H1 (cell line): Measurements from ENCODE around the gene AGFG1.

Source experiments
- CTCF ChIP-seq, 3 experiments: IDR thresholded peaks; 1 replicate in 2 of 3; 2 replicates in 1 of 3; pipeline versions ENCODE4 v1.5.1 to v1.6.1; 2011; ENCODE audit warnings: low read length in 3 of 3, mild to moderate bottlenecking in 3 of 3, inconsistent platforms in 2 of 3, low read depth in 1 of 3, moderate library complexity in 1 of 3; ENCODE audit not compliant: insufficient read depth in 1 of 3; ENCODE audit errors: control extremely low read depth in 1 of 3
- EP300 ChIP-seq, 2 experiments: IDR thresholded peaks; 1 replicate in 1 of 2; 2 replicates in 1 of 2; pipeline ENCODE4 v1.6.1; 2011 to 2012; ENCODE audit warnings: low read depth in 2 of 2, low read length in 2 of 2, mild to moderate bottlenecking in 2 of 2, borderline replicate concordance in 1 of 2, inconsistent platforms in 1 of 2, moderate library complexity in 1 of 2
- GABPA ChIP-seq: IDR thresholded peaks from 2 replicates; pipeline ENCODE4 v1.6.1; 2011; ENCODE audit warnings: mild to moderate bottlenecking, low read length, moderate library complexity, borderline replicate concordance; ENCODE audit not compliant: insufficient read depth
- KDM4A ChIP-seq: IDR thresholded peaks from one replicate; pipeline ENCODE4 v1.7.1; 2012; ENCODE audit warnings: low read depth, mild to moderate bottlenecking, moderate library complexity, low read length, inconsistent platforms; ENCODE audit not compliant: severe bottlenecking
- POLR2A ChIP-seq, 2 experiments: IDR thresholded peaks; 1 replicate in 1 of 2; 2 replicates in 1 of 2; pipeline ENCODE4 v1.6.1; 2011; ENCODE audit warnings: low read depth in 2 of 2, low read length in 2 of 2, mild to moderate bottlenecking in 2 of 2; ENCODE audit errors: control extremely low read depth in 1 of 2
- POLR2AphosphoS5 ChIP-seq: IDR thresholded peaks from 2 replicates; pipeline ENCODE4 v1.6.1; 2011; ENCODE audit warnings: low read depth, low read length
- SIX5 ChIP-seq: IDR thresholded peaks from 2 replicates; pipeline ENCODE4 v1.6.1; 2011; ENCODE audit warnings: mild to moderate bottlenecking, low read depth, low read length

- no peak for TF ChIP-seq GABPA
- TF ChIP-seq POLR2A (IDR thresholded peaks at IDR 0.05; ENCODE audit: control extremely low read depth in 1 of 2, low read depth in 2 of 2, low read length in 2 of 2), result no peak
- TF ChIP-seq SIX5, result no peak
- TF ChIP-seq KDM4A, result no peak
- TF ChIP-seq EP300 (IDR thresholded peaks at IDR 0.05; ENCODE audit: borderline replicate concordance in 1 of 2, low read depth in 2 of 2, low read length in 2 of 2), result no peak
- TF ChIP-seq CTCF (IDR thresholded peaks at IDR 0.05; ENCODE audit: control extremely low read depth in 1 of 3, insufficient read depth in 1 of 3, low read depth in 1 of 3, low read length in 3 of 3), result no peak
- TF ChIP-seq POLR2AphosphoS5, result no peak
Observed at GRCh38 chr2:227455200-227455599, 16.8 kb upstream of the AGFG1 start.
